ENCODE data around the gene SYNE1.
A peak's percentile ranks its signal among the peaks of the same experiment; 100 is the strongest.
"Not testable (repeated sequence)": the region's sequence is repeated elsewhere in the genome, so short reads cannot be mapped to it uniquely, and the experiment has no call there.

The SYNE1 gene

DNA sequence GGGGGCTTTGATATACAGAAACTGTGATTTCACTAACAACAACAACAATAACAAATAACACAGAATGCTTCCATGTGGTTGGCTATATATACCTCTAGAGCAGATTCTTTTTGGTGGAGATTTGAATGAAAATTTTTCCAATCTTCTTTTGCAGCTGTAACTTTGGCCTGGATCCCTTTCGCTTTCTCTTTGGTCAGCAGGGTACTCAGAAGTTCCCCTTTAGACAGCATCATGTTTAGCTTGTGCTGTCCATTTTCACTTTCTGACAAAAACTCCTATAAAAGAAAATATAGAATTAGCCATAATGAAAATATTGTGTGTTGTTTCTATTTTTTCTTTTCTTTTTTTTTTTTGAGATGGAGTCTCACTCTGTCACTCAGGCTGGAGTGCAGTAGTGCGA lies 264.2 kb downstream of the SYNE1 start:
- DNase-seq (ENCODE audit: low read depth in 2 of 2) = no peak

DNA sequence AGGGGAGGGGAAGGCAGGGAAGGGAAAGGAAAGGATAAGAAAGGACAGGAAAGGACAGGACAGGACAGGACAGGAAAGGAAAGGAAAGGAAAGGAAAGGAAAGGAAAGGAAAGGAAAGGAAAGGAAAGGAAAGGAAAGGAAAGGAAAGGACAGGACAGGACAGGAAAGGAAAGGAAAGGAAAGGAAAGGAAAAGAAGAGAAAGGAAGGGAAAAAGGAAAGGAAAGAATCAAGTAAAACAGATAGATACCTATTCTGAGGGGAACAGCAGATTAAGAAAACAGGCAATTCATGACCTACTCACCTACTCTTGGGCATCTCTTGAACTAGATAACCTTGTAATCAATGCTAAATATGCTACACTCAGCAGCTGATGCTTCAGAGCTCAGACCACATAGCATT lies 265.4 kb downstream of the SYNE1 start:
- no peak for DNase-seq (ENCODE audit: low read depth in 2 of 2)

DNA sequence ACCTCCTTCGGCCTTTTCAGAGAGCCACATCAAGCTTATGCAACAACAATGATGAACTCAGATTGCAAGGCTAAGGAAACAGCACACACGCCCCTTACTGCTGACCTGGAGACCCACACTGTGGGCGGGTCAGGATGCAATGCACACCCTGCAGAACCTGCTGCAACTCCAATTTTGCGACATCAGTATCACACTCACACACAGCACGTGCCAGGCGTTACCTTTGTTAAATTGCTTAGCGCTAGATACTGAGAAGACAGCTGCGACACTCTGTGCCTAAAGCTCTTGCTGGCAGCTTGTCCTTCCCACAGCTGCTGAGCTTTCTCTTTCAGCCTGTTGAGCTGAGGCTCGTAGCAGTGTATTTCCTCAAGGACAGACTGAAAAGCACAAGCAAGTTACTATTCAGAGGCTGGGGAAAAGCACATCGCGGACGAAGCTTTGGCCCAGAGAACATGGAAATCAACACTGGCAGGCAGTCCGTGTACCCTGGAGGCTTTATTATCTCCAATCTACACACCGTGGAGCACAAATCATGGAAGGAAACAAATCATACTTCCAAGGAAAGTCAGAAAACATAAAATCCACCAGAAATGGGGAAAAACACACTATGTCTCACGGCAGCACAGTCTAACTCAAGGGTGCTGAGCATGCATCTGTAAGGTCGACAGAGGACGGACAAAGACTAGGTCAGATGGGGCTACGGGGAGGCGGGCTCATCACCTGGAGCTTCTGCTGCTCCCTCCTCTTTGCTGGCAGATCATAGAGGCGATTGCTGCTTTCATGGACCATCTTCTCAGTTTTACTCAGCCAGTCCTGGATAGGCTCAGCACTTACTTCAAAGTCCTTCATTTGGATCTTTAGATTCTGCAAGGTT lies 268.2 kb downstream of the SYNE1 start:
- no peak for DNase-seq (ENCODE audit: low read depth in 2 of 2)

DNA sequence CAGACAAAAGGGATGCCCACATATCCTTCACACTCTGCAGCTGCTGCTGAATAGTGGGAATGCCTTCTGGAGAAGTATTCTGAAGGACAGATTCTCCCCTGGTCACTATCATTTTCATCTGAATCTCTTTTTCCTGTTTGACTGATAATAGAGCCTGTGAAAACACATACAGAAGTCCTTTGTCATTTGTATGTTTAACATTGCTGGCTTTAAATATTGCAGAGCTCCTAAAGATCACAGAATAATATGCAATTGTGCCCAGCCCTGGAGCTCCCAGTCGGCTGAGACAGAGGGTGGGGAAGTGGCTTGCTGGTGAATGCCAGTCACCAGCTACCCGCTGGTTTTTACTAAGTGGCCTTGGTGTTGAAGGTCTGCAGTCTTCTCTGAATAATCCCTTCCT lies 272.3 kb downstream of the SYNE1 start:
- no peak for DNase-seq (ENCODE audit: low read depth in 2 of 2)

DNA sequence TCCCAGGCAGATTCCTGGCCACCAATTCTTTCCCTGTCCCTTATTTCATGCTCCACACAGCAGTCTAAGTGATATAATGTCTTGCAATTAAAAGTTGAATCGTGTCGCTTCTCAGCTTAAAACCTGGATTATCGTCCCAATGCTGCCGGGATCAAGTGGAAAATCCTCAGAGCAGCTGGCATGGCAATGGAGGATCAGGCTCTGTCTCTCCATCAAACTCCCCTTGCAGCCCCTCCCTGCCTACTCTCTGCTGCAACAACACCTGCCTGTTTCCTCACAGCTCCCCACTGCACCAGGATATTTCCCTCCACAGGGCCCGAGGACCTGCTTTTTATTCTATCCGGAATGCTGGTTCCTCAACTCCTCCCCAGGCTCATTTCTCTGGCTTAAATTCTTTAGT lies 277.1 kb downstream of the SYNE1 start:
- DNase-seq (ENCODE audit: low read depth in 2 of 2) = no peak

DNA sequence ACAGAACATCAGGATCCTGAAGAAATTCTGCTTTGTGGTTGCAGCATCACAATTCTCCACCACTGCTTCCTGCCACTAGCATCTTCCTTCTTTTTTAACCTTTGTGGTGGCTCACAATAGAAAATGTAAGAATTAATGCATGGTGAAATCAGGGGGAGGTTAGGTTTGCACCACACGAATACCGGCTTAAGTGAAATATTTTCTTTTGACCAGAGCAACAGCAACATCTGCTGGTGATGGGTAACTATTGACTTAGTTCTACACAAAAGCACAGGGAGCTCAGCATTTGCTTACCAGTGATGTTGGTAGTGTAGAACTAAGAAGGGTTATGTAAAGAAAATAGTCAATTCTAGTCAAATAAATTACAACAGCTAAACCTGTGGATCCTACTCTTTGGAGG lies 280.5 kb downstream of the SYNE1 start:
- DNase-seq (ENCODE audit: low read depth in 2 of 2) = no peak

DNA sequence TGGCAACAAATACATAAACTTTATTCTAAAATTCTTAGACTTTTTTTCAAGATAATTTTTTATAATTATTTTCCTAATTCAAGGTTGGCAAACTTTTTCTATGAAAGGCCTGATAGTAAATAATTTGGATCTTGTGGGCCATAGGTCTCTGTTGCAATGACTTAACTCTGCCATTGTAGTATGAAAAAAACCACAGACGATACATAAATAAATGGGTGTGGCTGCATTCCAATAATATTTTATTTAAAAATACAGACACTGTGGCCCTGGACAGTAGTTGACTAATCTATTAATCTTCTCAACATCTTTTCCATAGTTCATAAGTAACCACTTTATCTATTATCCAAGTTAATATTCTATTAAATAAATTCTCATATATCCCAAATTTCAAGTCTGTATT lies 281.1 kb downstream of the SYNE1 start:
- no peak for DNase-seq (ENCODE audit: low read depth in 2 of 2)

DNA sequence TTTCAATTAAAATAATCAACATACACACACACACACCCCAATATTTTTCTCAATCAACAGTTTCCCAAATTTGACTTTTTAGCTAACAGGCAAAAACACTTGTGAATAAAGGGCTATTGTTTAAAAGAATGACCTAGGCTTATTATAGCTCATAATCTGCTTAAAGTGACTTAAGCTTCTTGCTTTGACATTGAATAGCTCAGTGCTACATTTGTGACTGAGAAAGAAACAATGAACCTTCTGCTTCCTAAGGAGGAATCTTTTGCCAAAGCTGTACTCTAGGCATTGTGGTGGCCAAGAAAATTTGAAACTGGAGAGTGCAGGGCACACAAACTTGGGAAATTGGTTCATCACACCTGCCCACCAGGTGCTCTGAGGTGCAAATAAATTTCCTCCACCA lies 282.0 kb downstream of the SYNE1 start:
- no peak for DNase-seq (ENCODE audit: low read depth in 2 of 2)

DNA sequence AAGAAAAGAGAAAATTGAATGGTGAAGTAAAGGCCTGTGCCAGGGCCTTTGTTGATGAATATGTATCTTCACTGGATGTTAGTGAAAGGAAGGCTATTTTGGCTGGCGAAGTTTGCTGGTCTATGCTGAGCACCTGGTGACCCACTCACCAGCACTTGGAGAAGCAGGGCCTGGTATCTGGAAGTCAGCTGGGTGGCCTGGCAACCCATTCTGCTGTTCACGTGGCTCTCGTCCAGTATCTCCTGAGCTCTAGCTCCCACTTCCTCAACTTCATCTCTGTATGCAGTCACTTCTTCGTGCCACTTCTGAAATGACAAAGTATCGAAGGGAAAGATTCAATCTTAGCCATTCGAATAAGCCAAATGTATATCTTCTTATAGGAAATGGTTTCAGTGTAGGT lies 283.7 kb downstream of the SYNE1 start:
- DNase-seq (ENCODE audit: low read depth in 2 of 2) = no peak

DNA sequence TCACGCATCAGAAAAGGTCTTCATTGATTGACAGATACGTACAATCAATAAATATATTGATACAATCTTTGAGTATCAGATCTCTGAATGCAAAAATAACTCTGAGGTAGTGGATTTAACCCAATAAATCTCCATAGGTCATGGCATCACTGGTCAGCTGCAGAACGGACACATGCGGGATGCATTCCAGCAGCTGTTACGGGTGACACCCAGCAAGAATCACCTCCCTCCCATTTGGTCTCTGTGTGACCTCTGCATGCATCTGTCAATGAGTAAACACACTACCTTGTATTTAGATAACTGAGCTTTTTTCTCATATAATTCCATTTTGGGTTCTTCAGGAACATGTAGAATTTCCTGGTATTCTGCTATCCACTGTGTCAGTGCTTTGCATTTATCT lies 285.4 kb downstream of the SYNE1 start:
- no peak for DNase-seq (ENCODE audit: low read depth in 2 of 2)

DNA sequence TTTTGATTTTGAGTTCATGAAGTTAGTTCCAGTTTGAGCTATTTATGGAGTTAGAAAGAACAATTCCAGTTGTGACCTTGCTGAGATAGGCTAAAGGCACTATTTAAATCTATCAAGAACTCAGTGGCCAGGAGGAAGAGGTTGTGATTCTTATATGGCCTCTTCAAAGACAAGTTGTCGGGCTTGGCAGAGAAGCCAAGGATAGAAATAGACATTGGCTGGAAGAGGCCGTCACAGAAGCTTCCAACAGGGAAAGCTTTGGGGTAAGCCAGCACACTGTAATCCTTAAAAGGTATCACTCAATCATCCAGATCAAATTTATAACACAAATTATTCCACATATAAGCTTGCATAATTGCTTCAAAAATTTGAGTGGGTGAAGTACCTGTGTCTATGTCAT lies 286.1 kb downstream of the SYNE1 start:
- no peak for DNase-seq (ENCODE audit: low read depth in 2 of 2)

DNA sequence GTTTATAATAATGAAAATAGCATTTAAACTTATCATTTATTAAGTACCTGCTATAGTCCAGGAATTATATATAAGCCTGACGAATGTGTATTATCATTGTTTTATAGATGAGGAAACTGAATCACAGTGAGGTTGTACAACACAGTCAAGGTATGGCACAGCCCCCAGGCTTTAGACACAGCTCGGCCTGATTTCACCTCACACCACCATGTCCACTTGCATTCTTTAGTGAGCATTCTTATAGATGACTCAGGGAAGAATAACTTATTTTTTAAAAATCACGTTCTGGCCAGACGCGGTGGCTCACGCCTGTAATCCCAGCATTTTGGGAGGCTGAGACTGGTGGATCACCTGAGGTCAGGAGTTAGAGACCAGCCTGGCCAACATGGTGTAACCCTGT lies 289.0 kb downstream of the SYNE1 start:
- no peak for DNase-seq (ENCODE audit: low read depth in 2 of 2)

DNA sequence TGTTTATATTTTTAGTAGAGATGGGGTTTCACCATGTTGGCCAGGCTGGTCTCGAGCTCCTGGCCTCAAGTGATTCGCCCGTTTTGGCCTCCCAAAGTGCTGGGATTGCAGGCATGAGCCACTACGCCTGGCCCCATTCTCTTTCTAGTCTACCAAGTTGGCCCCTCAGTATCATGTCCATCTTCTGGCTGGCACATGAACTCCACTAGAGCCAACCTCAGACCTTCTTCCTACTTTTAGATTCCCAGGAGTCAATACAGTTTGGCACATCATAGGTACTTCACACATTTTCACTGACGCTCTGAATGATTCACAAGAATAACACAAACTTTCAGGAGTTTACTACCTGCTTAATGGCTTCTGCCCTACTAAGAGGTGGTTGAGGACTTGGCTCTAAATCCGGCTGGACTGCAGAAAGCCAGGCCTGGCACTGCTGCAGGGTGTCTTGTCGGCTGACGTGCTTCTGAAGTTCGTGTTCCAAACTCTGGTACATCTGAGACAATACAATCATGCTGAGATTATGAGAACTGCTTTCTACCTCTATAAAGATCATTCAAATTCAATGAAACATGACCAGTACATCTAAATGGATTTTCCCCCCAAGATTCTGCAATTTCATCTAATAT lies 293.3 kb downstream of the SYNE1 start:
- DNase-seq (ENCODE audit: low read depth in 2 of 2) = no peak

DNA sequence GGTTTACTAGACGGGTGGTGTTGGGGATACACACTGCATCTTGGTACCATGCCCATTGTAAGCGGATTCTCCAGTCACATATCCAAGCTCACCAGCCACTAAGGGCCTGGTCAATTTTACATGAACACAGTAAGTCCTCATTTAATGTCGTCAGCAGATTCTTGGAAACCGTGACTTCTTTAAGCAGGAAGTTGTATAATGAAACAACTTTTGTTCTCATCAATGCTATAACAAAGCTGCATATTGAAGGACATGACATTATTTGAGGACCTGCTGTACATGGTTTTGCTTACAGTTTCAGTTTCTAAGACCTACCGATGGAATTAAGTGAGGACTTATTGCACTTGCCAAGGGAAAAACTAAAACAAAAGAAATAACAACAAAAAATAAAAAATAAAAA lies 295.6 kb downstream of the SYNE1 start:
- no peak for DNase-seq (ENCODE audit: low read depth in 2 of 2)

DNA sequence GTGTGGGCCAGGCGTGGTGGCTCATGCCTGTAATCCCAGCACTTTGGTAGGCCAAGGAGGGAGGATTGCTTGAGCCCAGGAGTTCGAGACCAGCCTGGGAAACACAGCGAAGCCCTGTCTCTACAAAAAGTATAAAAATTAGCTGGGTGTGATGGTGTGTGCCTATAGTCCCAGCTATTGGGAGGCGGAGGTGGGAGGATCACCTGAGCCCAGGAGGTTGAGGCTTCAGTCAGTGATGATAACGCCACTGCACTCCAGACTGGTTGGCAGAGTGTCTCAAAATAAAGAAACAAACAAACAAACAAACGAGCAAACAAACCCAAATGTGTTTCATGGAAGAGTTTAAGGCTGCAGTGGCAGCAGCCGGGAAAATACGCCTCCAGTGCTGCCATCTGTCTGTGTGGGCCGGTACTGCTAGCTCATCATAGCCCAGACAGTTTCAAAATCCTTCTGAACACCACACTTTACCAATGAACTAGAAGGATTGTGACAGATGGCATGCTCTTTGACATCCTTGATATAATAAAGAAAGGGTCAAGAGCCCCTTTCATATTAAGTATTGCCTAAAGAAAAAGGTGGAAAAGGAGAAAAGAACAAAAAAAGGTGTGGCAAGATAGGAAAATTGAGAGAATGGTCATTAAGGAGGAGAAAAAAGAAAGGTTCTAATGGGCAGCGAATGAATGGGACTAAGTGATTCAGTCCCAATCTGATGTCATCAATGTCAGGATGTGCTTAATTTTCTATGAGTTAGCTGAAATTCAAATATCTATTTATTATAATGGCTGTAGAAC lies 298.6 kb downstream of the SYNE1 start:
- peak; percentile 37 to 40 for DNase-seq (ENCODE audit: low read depth in 2 of 2)

DNA sequence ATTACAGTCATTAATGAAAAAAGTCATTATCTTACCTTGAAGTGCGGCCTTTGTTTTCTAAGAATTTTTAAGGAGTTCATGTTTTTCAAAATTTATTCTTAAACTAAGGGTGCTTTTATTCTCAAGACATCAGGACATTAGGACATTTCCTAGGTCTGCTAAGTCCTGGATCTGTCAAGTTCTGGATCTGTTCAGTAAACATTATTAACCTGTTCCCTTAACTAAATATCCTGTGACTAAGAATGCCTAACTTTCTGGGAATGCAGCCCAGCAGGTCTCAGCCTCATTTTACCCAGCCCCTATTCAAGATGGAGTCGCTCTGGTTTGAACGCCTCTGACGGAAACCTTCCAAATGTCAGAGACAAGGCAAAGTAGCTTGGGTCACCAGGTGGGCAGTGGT lies 302.6 kb downstream of the SYNE1 start:
- no peak for DNase-seq (ENCODE audit: low read depth in 2 of 2)

DNA sequence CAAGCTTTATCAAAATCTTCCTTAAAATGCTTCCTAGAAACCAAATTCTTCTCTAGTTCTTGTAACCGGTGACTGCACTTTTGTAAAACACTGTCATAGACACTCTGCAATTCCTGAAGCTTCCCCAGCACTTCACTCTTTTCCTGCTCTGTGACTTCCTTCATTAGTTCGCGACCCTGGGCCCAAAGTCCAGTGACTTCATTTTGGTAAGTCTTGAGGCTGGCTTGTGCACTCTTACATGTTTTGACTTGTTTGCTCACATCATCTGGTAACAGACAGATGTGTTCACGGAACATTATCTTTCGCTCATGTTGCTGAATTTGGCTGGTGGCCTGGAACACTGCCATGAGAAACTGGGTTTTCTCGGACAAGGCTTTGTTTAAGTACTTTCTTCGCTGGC lies 306.2 kb downstream of the SYNE1 start:
- DNase-seq (ENCODE audit: low read depth in 2 of 2) = no peak

DNA sequence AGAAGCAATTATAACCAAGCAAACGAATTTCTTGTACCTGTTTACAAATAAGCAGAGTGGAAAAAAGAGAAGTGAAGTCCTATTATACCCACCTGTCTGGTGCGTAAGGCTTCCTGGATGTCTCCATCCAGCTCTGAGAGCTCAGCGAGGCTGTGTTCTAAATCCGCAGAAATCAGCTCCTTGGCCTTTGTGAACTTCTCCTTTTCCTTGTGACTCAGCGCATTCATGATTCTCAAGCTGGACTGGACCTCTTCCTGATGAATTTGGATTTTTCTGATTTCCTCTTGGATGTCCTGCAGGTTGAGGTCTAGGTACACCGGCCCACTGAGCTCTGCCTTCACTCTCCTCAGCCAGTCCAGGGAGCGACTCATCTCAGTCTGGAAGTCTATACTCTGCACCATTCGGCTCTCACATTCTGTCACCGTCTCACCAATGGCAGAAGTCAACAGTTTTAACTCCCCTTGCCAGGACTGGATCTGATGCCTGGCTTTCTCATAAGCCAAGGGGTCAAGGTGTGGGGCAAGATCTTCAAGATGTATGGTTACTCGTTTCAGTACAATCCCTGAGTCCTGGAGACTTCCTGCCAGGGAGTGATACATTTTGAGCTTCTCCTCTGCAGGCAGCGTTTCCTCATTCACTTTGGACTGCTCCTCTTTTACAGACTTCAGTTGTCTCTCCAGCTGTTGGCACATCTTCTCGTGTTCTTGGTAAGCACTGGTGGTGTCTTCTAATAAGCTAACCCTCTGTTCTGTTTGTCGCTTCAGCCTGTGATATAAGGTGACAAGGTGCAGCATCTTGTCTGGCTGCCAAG lies 307.3 kb downstream of the SYNE1 start:
- no peak for DNase-seq (ENCODE audit: low read depth in 2 of 2)

DNA sequence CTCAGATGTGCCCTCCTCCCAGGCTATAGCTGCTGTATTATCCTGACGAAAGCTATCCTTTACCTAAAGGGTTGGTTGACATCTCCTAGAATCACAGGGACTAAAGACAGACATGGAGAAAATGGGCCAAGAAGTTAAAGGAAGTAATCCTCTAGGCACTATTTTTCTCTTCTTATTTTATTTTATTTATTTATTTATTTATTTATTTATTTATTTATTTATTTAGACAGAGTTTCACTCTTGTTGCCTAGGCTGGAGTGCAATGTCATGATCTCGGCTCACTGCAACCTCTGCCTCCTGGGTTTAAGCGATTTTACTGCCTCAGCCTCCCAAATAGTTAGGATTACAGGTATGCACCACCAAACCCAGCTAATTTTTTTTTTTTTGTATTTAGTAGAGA lies 309.0 kb downstream of the SYNE1 start:
- not testable (repeated sequence) for DNase-seq (ENCODE audit: low read depth in 2 of 2)

DNA sequence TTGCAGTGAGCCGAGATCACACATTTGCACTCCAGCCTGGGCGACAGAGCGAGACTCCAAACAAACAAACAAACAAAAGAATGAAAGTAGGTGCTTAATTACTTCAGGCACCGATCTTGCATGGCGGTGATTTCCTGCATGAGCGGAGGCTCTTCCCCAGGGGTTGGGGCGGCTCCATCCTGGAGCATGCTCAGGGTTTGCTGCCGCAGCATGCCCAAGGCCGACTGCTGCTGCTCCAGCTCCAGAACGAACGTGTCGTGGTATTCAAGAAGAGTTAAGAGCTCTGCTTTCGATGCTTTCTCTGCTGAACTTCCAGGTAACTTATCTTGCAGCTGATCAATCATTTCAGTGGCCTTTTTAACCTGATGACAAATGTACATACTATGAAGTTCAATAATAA lies 313.8 kb downstream of the SYNE1 start:
- no peak for DNase-seq (ENCODE audit: low read depth in 2 of 2)

DNA sequence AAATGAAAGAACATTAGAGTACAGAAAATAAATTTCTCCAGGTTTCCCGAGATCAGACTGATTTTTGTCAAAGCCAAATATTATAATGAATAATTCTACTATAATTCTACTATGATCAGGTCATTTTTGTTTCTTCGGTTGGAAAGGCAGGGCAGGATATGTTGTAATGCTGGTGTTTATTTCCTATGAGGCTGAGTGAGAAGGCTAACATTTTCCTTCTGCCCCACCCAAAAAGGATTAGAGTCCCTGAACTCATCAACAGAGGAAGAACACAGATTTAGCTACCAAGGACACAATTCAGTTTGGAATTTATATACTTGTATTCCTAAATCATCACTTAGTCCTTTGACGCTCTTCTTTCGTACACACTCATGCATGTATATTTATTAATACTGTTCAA lies 318.9 kb downstream of the SYNE1 start:
- no peak for DNase-seq (ENCODE audit: low read depth in 2 of 2)

DNA sequence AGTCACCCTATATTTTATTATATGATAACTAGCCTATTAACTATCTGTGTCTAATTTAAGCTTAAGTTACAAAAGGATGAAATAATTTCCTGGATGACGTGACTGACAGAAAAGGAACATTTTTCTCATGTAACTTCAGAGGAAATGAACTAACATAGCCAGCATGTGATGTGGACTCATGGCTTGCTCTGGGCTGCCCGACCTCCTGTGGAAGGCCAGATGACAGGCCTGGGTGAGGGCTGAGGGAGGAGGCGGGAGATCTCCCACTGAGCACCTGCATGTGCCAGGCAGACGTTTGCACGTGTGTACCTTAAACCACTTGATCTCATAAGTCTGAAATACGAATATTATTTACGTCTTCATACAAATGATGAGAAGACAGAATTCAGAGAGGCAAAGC lies 321.1 kb downstream of the SYNE1 start:
- DNase-seq (ENCODE audit: low read depth in 2 of 2) = no peak

Measured in stimulated activated CD4-positive, alpha-beta T cell treated with anti-CD3 and anti-CD28 coated beads, Interleukin-4, amount 100 ng/mL, for 48 hours (primary cell).